Neural cell (in vitro differentiated cells): ENCODE results near the gene NDUFAF5.

Source experiments
- EP300 ChIP-seq: fragments of 450-650 bp; conservative IDR thresholded peaks from 2 replicates; pipeline ENCODE4 v1.6.1; 2014; ENCODE audit warnings: antibody characterized with exemption, mild to moderate bottlenecking, moderate library complexity; ENCODE audit not compliant: poor library complexity, severe bottlenecking
- RAD21 ChIP-seq: fragments of 450-650 bp; conservative IDR thresholded peaks from 2 replicates; pipeline ENCODE4 v1.6.1; 2014; ENCODE audit warnings: antibody characterized with exemption, mild to moderate bottlenecking, moderate library complexity
- TF ChIP-seq, protein P1 (sequence below): fragments of 450-650 bp; IDR thresholded peaks from 2 replicates; pipeline ENCODE4 v1.5.1; 2014; ENCODE audit warnings: antibody characterized with exemption, mild to moderate bottlenecking, moderate library complexity; ENCODE audit not compliant: poor library complexity, severe bottlenecking

DNA sequence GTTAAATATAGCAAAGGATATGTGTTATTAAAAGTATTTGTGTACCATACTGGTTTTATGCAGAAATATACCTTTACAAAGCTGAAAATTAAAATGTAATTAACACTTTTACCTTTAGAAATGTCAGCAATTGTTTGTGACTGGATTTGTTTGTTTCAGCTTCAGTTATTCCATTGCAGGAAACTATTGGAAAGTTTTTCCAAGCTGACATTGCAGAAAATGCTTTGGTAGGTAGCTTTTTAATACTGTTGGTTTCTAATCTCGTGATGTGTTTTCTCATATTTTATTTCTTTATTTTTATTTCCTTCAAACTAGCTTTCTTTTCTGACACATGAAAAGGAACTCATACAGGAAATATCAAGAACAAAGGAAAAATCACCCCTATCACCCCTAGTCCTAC lies 8.2 kb downstream of the NDUFAF5 start:
- TF ChIP-seq, protein P1, sequence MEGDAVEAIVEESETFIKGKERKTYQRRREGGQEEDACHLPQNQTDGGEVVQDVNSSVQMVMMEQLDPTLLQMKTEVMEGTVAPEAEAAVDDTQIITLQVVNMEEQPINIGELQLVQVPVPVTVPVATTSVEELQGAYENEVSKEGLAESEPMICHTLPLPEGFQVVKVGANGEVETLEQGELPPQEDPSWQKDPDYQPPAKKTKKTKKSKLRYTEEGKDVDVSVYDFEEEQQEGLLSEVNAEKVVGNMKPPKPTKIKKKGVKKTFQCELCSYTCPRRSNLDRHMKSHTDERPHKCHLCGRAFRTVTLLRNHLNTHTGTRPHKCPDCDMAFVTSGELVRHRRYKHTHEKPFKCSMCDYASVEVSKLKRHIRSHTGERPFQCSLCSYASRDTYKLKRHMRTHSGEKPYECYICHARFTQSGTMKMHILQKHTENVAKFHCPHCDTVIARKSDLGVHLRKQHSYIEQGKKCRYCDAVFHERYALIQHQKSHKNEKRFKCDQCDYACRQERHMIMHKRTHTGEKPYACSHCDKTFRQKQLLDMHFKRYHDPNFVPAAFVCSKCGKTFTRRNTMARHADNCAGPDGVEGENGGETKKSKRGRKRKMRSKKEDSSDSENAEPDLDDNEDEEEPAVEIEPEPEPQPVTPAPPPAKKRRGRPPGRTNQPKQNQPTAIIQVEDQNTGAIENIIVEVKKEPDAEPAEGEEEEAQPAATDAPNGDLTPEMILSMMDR: no peak
- TF ChIP-seq RAD21 (no peak), EP300 (no peak)
